WTC11 (cell line): ENCODE measurements around the gene CYP39A1. TPM values are rescaled to one million over a fixed set of nuclear protein-coding genes. Genes with fewer than 3 reads are reported as not detected.

ENCODE experiments used
- ATAC-seq: fragments of 200-7000 bp; cut with Tn5 transposase; 2 replicates; pipeline ENCODE4 v1.10.0; 2021; ENCODE audit warnings: mild to moderate bottlenecking, moderate library complexity
- CTCF ChIA-PET: fragments of 300-600 bp; sonication (Branson Sonifier 250); formaldehyde crosslinking; loops from one replicate; lab custom pipeline; 2021; ENCODE audit warnings: antibody characterized with exemption; lab: Charles Lee
- POLR2A ChIA-PET: fragments of 350-600 bp; sonication (Branson Sonifier 250); formaldehyde crosslinking; loops from one replicate; lab custom pipeline; 2021; ENCODE audit warnings: antibody characterized with exemption; lab: Charles Lee
- DNase-seq: peaks from one replicate; pipeline ENCODE4 v3.0.0; 2021; ENCODE audit warnings: low spot score
- H3K27ac Mint-ChIP-seq: 2 replicates; pipeline ENCODE4 v1.8.0; 2021; ENCODE audit warnings: mixed read lengths
- H3K27me3 Mint-ChIP-seq: 2 replicates; pipeline ENCODE4 v1.8.0; 2021; ENCODE audit warnings: low read depth, mild to moderate bottlenecking, moderate library complexity, mixed read lengths
- H3K36me3 Mint-ChIP-seq: 2 replicates; pipeline ENCODE4 v1.8.0; 2021; ENCODE audit warnings: mixed read lengths
- H3K4me1 Mint-ChIP-seq: 2 replicates; pipeline ENCODE4 v1.8.0; 2022; ENCODE audit warnings: mixed read lengths
- H3K4me3 Mint-ChIP-seq: 2 replicates; pipeline ENCODE4 v1.8.0; 2021; ENCODE audit warnings: mild to moderate bottlenecking, moderate library complexity, mixed read lengths
- H3K9me3 Mint-ChIP-seq: 2 replicates; pipeline ENCODE4 v1.8.0; 2021; ENCODE audit warnings: mixed read lengths
- AFF4 ChIP-seq: sonication (generic); formaldehyde crosslinking; IDR thresholded peaks from 2 replicates; pipeline ENCODE4 v1.8.1; 2023; ENCODE audit warnings: mild to moderate bottlenecking, missing genetic modification reagents, borderline replicate concordance
- ATF6 ChIP-seq: sonication (generic); formaldehyde crosslinking; IDR thresholded peaks from 2 replicates; pipeline ENCODE4 v1.8.1; 2023; ENCODE audit warnings: mild to moderate bottlenecking, missing genetic modification reagents
- E2F5 ChIP-seq: sonication (generic); formaldehyde crosslinking; IDR thresholded peaks from 2 replicates; pipeline ENCODE4 v1.8.1; 2022; ENCODE audit warnings: mild to moderate bottlenecking, moderate library complexity, missing genetic modification reagents
- FOXK1 ChIP-seq: sonication (generic); formaldehyde crosslinking; IDR thresholded peaks from 2 replicates; pipeline ENCODE4 v1.8.0; 2022; ENCODE audit warnings: mild to moderate bottlenecking, moderate library complexity, missing genetic modification reagents
- GTF2I ChIP-seq: fragments of 250-450 bp; sonication (Bioruptor Pico); conservative IDR thresholded peaks from 2 replicates; pipeline ENCODE4 v1.4.0; 2021; ENCODE audit warnings: mild to moderate bottlenecking
- HMGXB4 ChIP-seq: sonication (generic); formaldehyde crosslinking; IDR thresholded peaks from 2 replicates; pipeline ENCODE4 v1.8.1; 2023; ENCODE audit warnings: mild to moderate bottlenecking, moderate library complexity, missing genetic modification reagents
- JUN ChIP-seq: sonication (generic); formaldehyde crosslinking; IDR thresholded peaks from 2 replicates; pipeline ENCODE4 v1.8.0; 2023; ENCODE audit warnings: mild to moderate bottlenecking, missing genetic modification reagents
- MLX ChIP-seq: sonication (generic); formaldehyde crosslinking; IDR thresholded peaks from 2 replicates; pipeline ENCODE4 v1.8.1; 2023; ENCODE audit warnings: mild to moderate bottlenecking, missing genetic modification reagents, moderate library complexity
- PRDM15 ChIP-seq: sonication (generic); formaldehyde crosslinking; IDR thresholded peaks from 2 replicates; pipeline ENCODE4 v1.8.0; 2022; ENCODE audit warnings: missing genetic modification reagents
- RORB ChIP-seq: fragments of 250-450 bp; sonication (Bioruptor Pico); IDR thresholded peaks from 2 replicates; pipeline ENCODE4 v1.9.0; 2021; ENCODE audit warnings: mild to moderate bottlenecking
- ZNF423 ChIP-seq: fragments of 250-450 bp; sonication (Bioruptor Pico); IDR thresholded peaks from 2 replicates; pipeline ENCODE4 v2.1.2; 2022; ENCODE audit warnings: mild to moderate bottlenecking, moderate library complexity
- total RNA-seq: library from RNA; stranded (reverse); gene quantifications from 3 replicates; pipeline ENCODE4 v1.2.3, GENCODE V29; 2021

CYP39A1 gene
- total RNA-seq, 1 experiment from 2014 or later, result 1.6 TPM

- ChIA-PET CTCF (no interaction called here), POLR2A (no interaction called here)
- Mint-ChIP-seq H3K27me3 (no peaks in the 10 kb centered on the region), H3K27ac (no peak overlapping the region), H3K9me3 (no peaks in the 10 kb centered on the region), H3K36me3 (no peaks in the 10 kb centered on the region), H3K4me1 (no peaks in the 10 kb centered on the region), H3K4me3 (no peak overlapping the region)
- TF ChIP-seq MLX (CRISPR knock-in tag) (no peak), JUN (no peak), ATF6 (CRISPR knock-in tag) (no peak), ZNF423 (CRISPR knock-in tag) (no peak), GTF2I (CRISPR knock-in tag) (no peak), E2F5 (CRISPR knock-in tag) (no peak), HMGXB4 (no peak)
- ATAC-seq (no peak), DNase-seq (no peak)
Measured at GRCh38 chr6:46690141-46690755, 37.6 kb upstream of the CYP39A1 start.

- TF ChIP-seq AFF4 (CRISPR knock-in tag) (no peak), FOXK1 (CRISPR knock-in tag) (no peak), PRDM15 (CRISPR knock-in tag) (no peak), RORB (no peak)
- H3K36me3 Mint-ChIP-seq, result no peaks in the 10 kb centered on the region
- ChIA-PET CTCF (no interaction called here), POLR2A (no interaction called here)
- DNase-seq (no peak), ATAC-seq (no peak)
- no peaks in the 10 kb centered on the region for H3K27me3 Mint-ChIP-seq
- no peak overlapping the region for H3K27ac Mint-ChIP-seq
- no peaks in the 10 kb centered on the region for H3K9me3 Mint-ChIP-seq
- no peaks in the 10 kb centered on the region for H3K4me1 Mint-ChIP-seq
- no peak overlapping the region for H3K4me3 Mint-ChIP-seq
Measured at GRCh38 chr6:46689657-46690056, 37.0 kb upstream of the CYP39A1 start.
